IMR-90 (cell line): Measurements from ENCODE around the gene CALY. TPM values are rescaled to one million over a fixed set of nuclear protein-coding genes. Genes with fewer than 3 reads are reported as not detected.

Experiments
- ATAC-seq: fragments of 200-7000 bp; cut with Tn5 transposase; 2 replicates; pipeline ENCODE4 v1.9.1; 2020; ENCODE audit warnings: low read depth, mild to moderate bottlenecking, moderate library complexity
- BruUV-seq: library from RNA; stranded (reverse); fragments of 400-500 nt; replicated peaks from 2 replicates; lab custom pipeline; 2021; lab: Mats Ljungman, UMichigan
- CTCF ChIA-PET: fragments of 300-600 bp; formaldehyde crosslinking; extraction: SDS; loops from one replicate; lab custom pipeline; 2021; ENCODE audit warnings: antibody characterized with exemption; lab: Yijun Ruan, JAX
- POLR2A ChIA-PET: fragments of 300-600 bp; sonication (Branson Sonifier 250); formaldehyde crosslinking; loops from one replicate; lab custom pipeline; 2022; ENCODE audit warnings: antibody characterized with exemption; ENCODE audit not compliant: unreplicated experiment; lab: Charles Lee
- DNase-seq: peaks from one replicate; pipeline ENCODE4 v3.0.0; 2013
- H2AFZ ChIP-seq: replicated peaks from 2 replicates; pipeline ENCODE3; 2013; ENCODE audit warnings: low read length, mild to moderate bottlenecking; ENCODE audit not compliant: poor library complexity
- H2AK5ac ChIP-seq: 2 replicates; pipeline ENCODE4 v1.6.1; 2013; ENCODE audit warnings: low read depth, low read length, inconsistent platforms
- H2AK9ac ChIP-seq: replicated peaks from 2 replicates; pipeline ENCODE3; 2013; ENCODE audit warnings: mild to moderate bottlenecking, low read depth, low read length, moderate library complexity; ENCODE audit not compliant: poor library complexity
- H2BK120ac ChIP-seq: 2 replicates; pipeline ENCODE4 v1.6.1; 2013; ENCODE audit warnings: low read depth, low read length, inconsistent platforms
- H2BK15ac ChIP-seq: 3 replicates; pipeline ENCODE4 v1.6.1; 2013; ENCODE audit warnings: low read depth, low read length, inconsistent platforms
- H2BK20ac ChIP-seq: 2 replicates; pipeline ENCODE4 v1.6.1; 2013; ENCODE audit warnings: low read depth, mild to moderate bottlenecking, inconsistent platforms, low read length, moderate library complexity
- H2BK5ac ChIP-seq: 2 replicates; pipeline ENCODE4 v1.6.1; 2013; ENCODE audit warnings: mild to moderate bottlenecking, low read depth, low read length, inconsistent platforms; ENCODE audit not compliant: poor library complexity, severe bottlenecking
- H3K14ac ChIP-seq: replicated peaks from 2 replicates; pipeline ENCODE4 v1.6.1; 2013; ENCODE audit warnings: low read depth, low read length, inconsistent platforms
- H3K18ac ChIP-seq: 2 replicates; pipeline ENCODE4 v1.6.1; 2013; ENCODE audit warnings: low read depth, low read length, control low read depth
- H3K23ac ChIP-seq: 2 replicates; pipeline ENCODE4 v1.6.1; 2013; ENCODE audit warnings: low read depth, low read length, inconsistent platforms
- H3K27ac ChIP-seq: 2 replicates; pipeline ENCODE4 v1.5.1; 2013; ENCODE audit warnings: mild to moderate bottlenecking, control low read depth, low read length; ENCODE audit not compliant: insufficient read depth
- H3K27me3 ChIP-seq: 2 replicates; pipeline ENCODE4 v1.6.1; 2013; ENCODE audit warnings: low read length; ENCODE audit not compliant: control insufficient read depth, insufficient read depth
- H3K36me3 ChIP-seq: 2 replicates; pipeline ENCODE4 v1.6.1; 2013; ENCODE audit warnings: low read length, mixed read lengths; ENCODE audit not compliant: control insufficient read depth, insufficient read depth
- H3K4ac ChIP-seq: 2 replicates; pipeline ENCODE4 v1.6.1; 2013; ENCODE audit warnings: low read depth, low read length, inconsistent platforms
- H3K4me1 ChIP-seq: 2 replicates; pipeline ENCODE4 v1.6.1; 2013; ENCODE audit warnings: low read length, mixed read lengths; ENCODE audit not compliant: control insufficient read depth, insufficient read depth
- H3K4me2 ChIP-seq: 2 replicates; pipeline ENCODE4 v1.6.1; 2013; ENCODE audit warnings: low read depth, mild to moderate bottlenecking, control low read depth, low read length, moderate library complexity
- H3K4me3 ChIP-seq: 2 replicates; pipeline ENCODE4 v1.5.1; 2013; ENCODE audit warnings: low read depth, mild to moderate bottlenecking, control low read depth, low read length, moderate library complexity; ENCODE audit not compliant: insufficient read depth
- H3K56ac ChIP-seq: 2 replicates; pipeline ENCODE4 v1.6.1; 2013; ENCODE audit warnings: low read length, inconsistent platforms; ENCODE audit not compliant: insufficient read depth; ENCODE audit errors: extremely low read depth
- H3K79me1 ChIP-seq, 2 experiments: 2 replicates each; pipeline ENCODE4 v1.6.1; 2013; ENCODE audit warnings: low read length in 2 of 2, inconsistent platforms in 1 of 2, low read depth in 1 of 2
- H3K9ac ChIP-seq: 2 replicates; pipeline ENCODE4 v1.6.1; 2013; ENCODE audit warnings: low read depth, low read length, control low read depth
- H3K9me1 ChIP-seq: 2 replicates; pipeline ENCODE4 v1.6.1; 2013; ENCODE audit warnings: low read length, inconsistent platforms; ENCODE audit not compliant: insufficient read depth
- H3K9me3 ChIP-seq: 2 replicates; pipeline ENCODE4 v1.6.1; 2013; ENCODE audit warnings: low read length; ENCODE audit not compliant: control insufficient read depth, insufficient read depth
- H4K20me1 ChIP-seq: 2 replicates; pipeline ENCODE4 v1.6.1; 2013; ENCODE audit warnings: low read length, inconsistent platforms; ENCODE audit not compliant: insufficient read depth
- H4K5ac ChIP-seq: 2 replicates; pipeline ENCODE4 v1.6.1; 2013; ENCODE audit warnings: mild to moderate bottlenecking, low read depth, low read length, control low read depth
- H4K8ac ChIP-seq, 2 experiments: 2 replicates each; pipeline ENCODE4 v1.6.1; 2013; ENCODE audit warnings: low read depth in 2 of 2, low read length in 2 of 2, control low read depth in 1 of 2, inconsistent platforms in 1 of 2
- H4K91ac ChIP-seq: 2 replicates; pipeline ENCODE4 v1.6.1; 2013; ENCODE audit warnings: low read depth, low read length, inconsistent platforms; ENCODE audit not compliant: insufficient read depth
- MAFK ChIP-seq: IDR thresholded peaks from 2 replicates; pipeline ENCODE4 v1.6.1; 2012; ENCODE audit warnings: low read depth, low read length, improper control_type of control experiment
- RCOR1 ChIP-seq: IDR thresholded peaks from 2 replicates; pipeline ENCODE4 v1.6.1; 2012; ENCODE audit warnings: mild to moderate bottlenecking, low read length, improper control_type of control experiment; ENCODE audit not compliant: insufficient replicate concordance
- WGBS, 2 experiments: methylation state at CpG; one replicate each; pipeline versions ENCODE4 v1.1.5 to v1.1.7; 2013; ENCODE audit warnings: missing lambda C conversion rate in 2 of 2; ENCODE audit not compliant: insufficient read length in 1 of 2; ENCODE audit errors: extremely low coverage in 2 of 2; 5-methylcytosine and 5-hydroxymethylcytosine counted together
- dilution Hi-C: fragments of 300-500 bp; cut with HindIII; formaldehyde crosslinking; loops from one replicate; pipeline ENCODE4 v1.14.3; 2018; ENCODE audit warnings: low sequenced_read_pairs; ENCODE audit not compliant: unreplicated experiment
- in situ Hi-C: fragments of 300-500 bp; cut with MboI; formaldehyde crosslinking; loops from 3 replicates; pipeline ENCODE4 v1.14.3; 2019; ENCODE audit warnings: low sequenced_read_pairs, inconsistent platforms, mixed read lengths
- intact Hi-C: fragments of 100-400 bp; cut with micrococcal nuclease; formaldehyde crosslinking; loops from 2 replicates; pipeline ENCODE4 v1.10.0; 2022
- polyA plus RNA-seq, 3 experiments: library from polyadenylated mRNA; depleted of rRNA; stranded (reverse); fragments of >200 nt; gene quantifications; 2 replicates each; pipeline ENCODE4 v1.2.3, GENCODE V29; 2012; ENCODE audit warnings: low replicate concordance in 1 of 3
- total RNA-seq: library from RNA; depleted of rRNA; stranded (reverse); fragments of >200 nt; gene quantifications from 2 replicates; pipeline ENCODE4 v1.2.3, GENCODE V29; 2012

Gene CALY
- total and polyA plus RNA-seq, 2 of the 4 experiments (the other 2 are of a cell fraction): 0.34 TPM; not detected in 1

GRCh38 chr10:133334503-133335245 is 2.0 kb downstream of the CALY start:
- Histone ChIP-seq H3K9me1 (no peaks in the 10 kb centered on the region), H2AK5ac (no peak overlapping the region), H3K79me1 (no peaks in the 10 kb centered on the region), H3K56ac (no peak overlapping the region), H3K27me3 (peaks cover 50% of the 10 kb centered on the region), H3K9ac (no peak overlapping the region), H3K14ac (no peak overlapping the region), H3K4me3 (peak overlapping the region; percentile 38), H4K91ac (no peak overlapping the region), H4K5ac (no peak overlapping the region), H2AK9ac (no peak overlapping the region), H2BK5ac (no peak overlapping the region), H3K4ac (no peak overlapping the region), H2BK120ac (no peak overlapping the region), H4K20me1 (no peaks in the 10 kb centered on the region), H2BK20ac (no peak overlapping the region), H2AFZ (peak overlapping the region; percentile 86), H3K27ac (no peak overlapping the region), H3K4me1 (peaks cover 3% of the 10 kb centered on the region; the same call in 1 of the 2 replicates), H3K23ac (no peak overlapping the region), H2BK15ac (no peak overlapping the region), H4K8ac (no peak overlapping the region), H3K4me2 (peak overlapping the region; percentile 25; the same call in 1 of the 2 replicates), H3K36me3 (no peaks in the 10 kb centered on the region), H3K18ac (no peak overlapping the region; the same call in 1 of the 2 replicates), H3K9me3 (no peaks in the 10 kb centered on the region; the same call in 1 of the 2 replicates)
- WGBS, 2 experiments: 11% methylated on average over 11 of the region's 51 CpGs; no CpG with 5 or more reads in 1 of the 2 experiments
- no TSS peak for BruUV-seq
- ChIA-PET CTCF (no interaction called here), POLR2A (no interaction called here)
- dilution Hi-C loops: no loop called here
- ATAC-seq (peak; percentile 73), DNase-seq (no peak)
- in situ Hi-C loops: no loop called here
- intact Hi-C loops: no loop called here
- TF ChIP-seq MAFK (no peak), RCOR1 (no peak)
